SH-SY5Y (cell line): ENCODE data around the gene NMNAT3.

Source experiments
- GATA2 ChIP-seq: IDR thresholded peaks from 2 replicates; pipeline ENCODE4 v1.6.1; 2011; ENCODE audit warnings: mild to moderate bottlenecking, low read depth, low read length
- GATA3 ChIP-seq: IDR thresholded peaks from 2 replicates; pipeline ENCODE4 v1.6.1; 2011; ENCODE audit warnings: low read depth, mild to moderate bottlenecking, low read length, moderate library complexity

DNA sequence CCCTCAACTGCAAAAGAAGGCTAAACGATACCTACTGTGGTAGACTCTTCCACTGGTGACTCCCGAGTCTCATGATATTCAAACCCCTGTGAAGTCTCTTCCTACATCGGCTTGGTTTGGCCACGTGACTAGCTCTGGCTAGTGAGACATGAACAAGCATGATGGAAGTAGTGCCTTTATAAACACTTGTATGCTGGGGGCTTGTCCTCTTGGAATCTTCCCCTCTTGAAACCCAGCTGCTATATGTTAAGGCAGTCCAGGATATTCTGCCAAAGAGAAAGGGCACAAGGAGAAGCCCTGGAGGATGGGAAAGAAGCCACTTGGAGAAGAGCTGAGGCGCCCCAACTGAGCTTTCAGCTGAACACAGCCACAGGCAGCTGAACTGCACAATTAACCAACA lies 154.6 kb downstream of the NMNAT3 start:
- TF ChIP-seq GATA3, result no peak
- TF ChIP-seq GATA2, result no peak
